ENCODE measurements around the gene HIPK3.

HIPK3 gene

GRCh38 chr11:33309118-33309517, 51.9 kb downstream of the HIPK3 start:
- DNase-seq: no peak

GRCh38 chr11:33310720-33311500, 53.7 kb downstream of the HIPK3 start:
- no peak for DNase-seq

GRCh38 chr11:33311680-33312079, 54.5 kb downstream of the HIPK3 start:
- DNase-seq: no peak

GRCh38 chr11:33315822-33316221, 58.6 kb downstream of the HIPK3 start:
- DNase-seq: no peak

- no peak for DNase-seq
Observed at GRCh38 chr11:33317662-33318061, 60.5 kb downstream of the HIPK3 start.

GRCh38 chr11:33320016-33320813, 63.0 kb downstream of the HIPK3 start:
- DNase-seq: no peak

GRCh38 chr11:33320814-33321330, 63.7 kb downstream of the HIPK3 start:
- no peak for DNase-seq

GRCh38 chr11:33321422-33321821, 64.2 kb downstream of the HIPK3 start:
- no peak for DNase-seq

- DNase-seq: no peak
Observed at GRCh38 chr11:33323421-33323820, 66.2 kb downstream of the HIPK3 start.

- no peak for DNase-seq
Observed at GRCh38 chr11:33324302-33324985, 67.3 kb downstream of the HIPK3 start.

GRCh38 chr11:33325451-33325850, 68.3 kb downstream of the HIPK3 start:
- no peak for DNase-seq

- DNase-seq: peak; percentile 58
Observed at GRCh38 chr11:33329705-33330329, 72.6 kb downstream of the HIPK3 start.

- DNase-seq: no peak
Observed at GRCh38 chr11:33333816-33334215, 76.6 kb downstream of the HIPK3 start.

GRCh38 chr11:33334627-33335026, 77.4 kb downstream of the HIPK3 start:
- no peak for DNase-seq

GRCh38 chr11:33339247-33339646, 82.1 kb downstream of the HIPK3 start:
- no peak for DNase-seq

- no peak for DNase-seq
Observed at GRCh38 chr11:33344611-33345010, 87.4 kb downstream of the HIPK3 start.

GRCh38 chr11:33347490-33348125, 90.4 kb downstream of the HIPK3 start:
- DNase-seq: no peak

- no peak for DNase-seq
Observed at GRCh38 chr11:33350287-33350686, 93.1 kb downstream of the HIPK3 start.

GRCh38 chr11:33358150-33358831, 101.1 kb downstream of the HIPK3 start:
- no peak for DNase-seq

GRCh38 chr11:33360642-33361041, 103.5 kb downstream of the HIPK3 start:
- no peak for DNase-seq

- peak; percentile 30 for DNase-seq
Observed at GRCh38 chr11:33362051-33362910, 105.1 kb downstream of the HIPK3 start.
